Liver (tissue), 9 donors: ENCODE measurements around the gene RPL23. TPM values are rescaled to one million over a fixed set of nuclear protein-coding genes. Genes with fewer than 3 reads are reported as not detected.

Source experiments
- DNase-seq: peaks from one replicate; pipeline ENCODE4 v3.0.0-alpha.2; 2017; ENCODE audit warnings: low spot score
- H3K27ac ChIP-seq, 2 donors: one replicate each; pipeline ENCODE4 v1.7.0; 2013; ENCODE audit warnings: inconsistent platforms in 2 of 2, low read length in 2 of 2, control low read depth in 1 of 2, low read depth in 1 of 2, mild to moderate bottlenecking in 1 of 2
- H3K27me3 ChIP-seq, 4 donors: one replicate each; pipeline versions ENCODE4 v1.6.1 to v1.7.0; 2013; ENCODE audit warnings: low read length in 3 of 4, inconsistent platforms in 1 of 4, mild to moderate bottlenecking in 1 of 4, moderate library complexity in 1 of 4; ENCODE audit not compliant: control insufficient read depth in 4 of 4, insufficient read depth in 4 of 4
- H3K36me3 ChIP-seq, 4 donors: one replicate each; pipeline versions ENCODE4 v1.6.1 to v1.7.0; 2013; ENCODE audit warnings: low read length in 3 of 4, mild to moderate bottlenecking in 3 of 4, low read depth in 1 of 4, moderate library complexity in 1 of 4; ENCODE audit not compliant: control insufficient read depth in 4 of 4, insufficient read depth in 3 of 4
- H3K4me1 ChIP-seq, 4 donors: one replicate each; pipeline versions ENCODE4 v1.6.1 to v1.7.0; 2013; ENCODE audit warnings: low read length in 3 of 4, mild to moderate bottlenecking in 3 of 4, moderate library complexity in 1 of 4; ENCODE audit not compliant: control insufficient read depth in 4 of 4, insufficient read depth in 4 of 4
- H3K4me3 ChIP-seq, 3 donors: one replicate each; pipeline versions ENCODE4 v1.6.1 to v1.7.0; 2013; ENCODE audit warnings: low read length in 3 of 3, control low read depth in 1 of 3, low read depth in 1 of 3, mild to moderate bottlenecking in 1 of 3
- H3K9ac ChIP-seq, 2 donors: one replicate each; pipeline ENCODE4 v1.7.0; 2013; ENCODE audit warnings: low read length in 2 of 2, mild to moderate bottlenecking in 2 of 2, moderate library complexity in 2 of 2, control low read depth in 1 of 2, low read depth in 1 of 2
- H3K9me3 ChIP-seq, 4 donors: one replicate each; pipeline versions ENCODE4 v1.6.1 to v1.7.0; 2013; ENCODE audit warnings: low read length in 3 of 4; ENCODE audit not compliant: control insufficient read depth in 4 of 4
- CTCF ChIP-seq: fragments of 150-350 bp; IDR thresholded peaks from 2 replicates; pipeline ENCODE4 v1.5.1; 2017; ENCODE audit warnings: improper control_type of control experiment, low read depth, low read length; ENCODE audit not compliant: missing input control
- EGR1 ChIP-seq, 2 donors: IDR thresholded peaks; 2 replicates each; pipeline ENCODE4 v1.6.1; 2016 to 2018; ENCODE audit warnings: antibody characterized with exemption in 2 of 2, low read depth in 2 of 2
- FOXA1 ChIP-seq: IDR thresholded peaks from 2 replicates; pipeline ENCODE4 v1.6.1; 2016; ENCODE audit warnings: antibody characterized with exemption
- FOXA2 ChIP-seq: IDR thresholded peaks from 2 replicates; pipeline ENCODE4 v1.6.1; 2016; ENCODE audit warnings: antibody characterized with exemption
- GABPA ChIP-seq, 2 donors: IDR thresholded peaks in 1 of 2; conservative IDR thresholded peaks in 1 of 2; 2 replicates each; pipeline ENCODE4 v1.6.1; 2016; ENCODE audit warnings: antibody characterized with exemption in 2 of 2, mild to moderate bottlenecking in 1 of 2, moderate library complexity in 1 of 2
- HNF4A ChIP-seq, 2 donors: conservative IDR thresholded peaks; 2 replicates each; pipeline ENCODE4 v1.6.1; 2016; ENCODE audit warnings: antibody characterized with exemption in 2 of 2, mild to moderate bottlenecking in 2 of 2
- HNF4G ChIP-seq: IDR thresholded peaks from 2 replicates; pipeline ENCODE4 v1.6.1; 2016; ENCODE audit warnings: antibody characterized with exemption
- JUND ChIP-seq, 2 donors: IDR thresholded peaks; 2 replicates each; pipeline ENCODE4 v1.6.1; 2016; ENCODE audit warnings: antibody characterized with exemption in 2 of 2
- NR2F2 ChIP-seq: IDR thresholded peaks from 2 replicates; pipeline ENCODE4 v1.6.1; 2016; ENCODE audit warnings: antibody characterized with exemption
- RAD21 ChIP-seq, 2 donors: IDR thresholded peaks; 2 replicates each; pipeline ENCODE4 v1.6.1; 2016; ENCODE audit warnings: antibody characterized with exemption in 2 of 2, mild to moderate bottlenecking in 2 of 2
- RXRA ChIP-seq, 2 donors: IDR thresholded peaks; 2 replicates each; pipeline ENCODE4 v1.6.1; 2017 to 2018; ENCODE audit warnings: antibody characterized with exemption in 2 of 2, mild to moderate bottlenecking in 1 of 2
- SP1 ChIP-seq: IDR thresholded peaks from 2 replicates; pipeline ENCODE4 v1.6.1; 2018; ENCODE audit warnings: antibody characterized with exemption, mild to moderate bottlenecking
- TAF1 ChIP-seq: conservative IDR thresholded peaks from 2 replicates; pipeline ENCODE4 v1.6.1; 2016; ENCODE audit warnings: antibody characterized with exemption, mild to moderate bottlenecking
- YY1 ChIP-seq: IDR thresholded peaks from 2 replicates; pipeline ENCODE4 v1.6.1; 2016; ENCODE audit warnings: antibody characterized with exemption, mild to moderate bottlenecking
- ZBTB33 ChIP-seq: IDR thresholded peaks from 2 replicates; pipeline ENCODE4 v1.6.1; 2016; ENCODE audit warnings: antibody characterized with exemption
- WGBS: extraction: QIAGEN DNeasy Blood & Tissue Kit; methylation state at CpG from one replicate; pipeline ENCODE4 v1.1.7; 2013; 5-methylcytosine and 5-hydroxymethylcytosine counted together
- polyA plus RNA-seq, 2 donors: library from polyadenylated mRNA; stranded (reverse) in 1 of 2; unstranded in 1 of 2; fragments of 200-250 nt in 1 of 2; fragments of >200 nt in 1 of 2; fragmentation: Nextera tagmentation in 1 of 2; extraction: Ambion mirVana in 1 of 2; gene quantifications; one replicate each; pipeline versions ENCODE4 v1.2.1 to v1.2.3, GENCODE V29; 2013 to 2015
- total RNA-seq, 2 donors: library from RNA; depleted of rRNA; stranded (reverse); fragments of >200 nt; gene quantifications; one replicate each; pipeline ENCODE4 v1.2.3, GENCODE V29; 2014
- TF ChIP-seq, protein P1 (sequence below): IDR thresholded peaks from 2 replicates; pipeline ENCODE4 v1.6.1; 2016; ENCODE audit warnings: antibody characterized with exemption, mild to moderate bottlenecking
- TF ChIP-seq, protein P2 (sequence below): IDR thresholded peaks from 2 replicates; pipeline ENCODE4 v1.6.1; 2016; ENCODE audit warnings: antibody characterized with exemption
- TF ChIP-seq, protein P3 (sequence below): IDR thresholded peaks from 2 replicates; pipeline ENCODE4 v1.6.1; 2016; ENCODE audit warnings: antibody characterized with exemption
- donor health status: healthy.
- donor health status: healthy.
- donor health status: healthy.
- donor health status: healthy.
- donor health status: healthy.

The RPL23 gene
- total and polyA plus RNA-seq, 4 donors = 284 to 797 (median 646) TPM

DNA sequence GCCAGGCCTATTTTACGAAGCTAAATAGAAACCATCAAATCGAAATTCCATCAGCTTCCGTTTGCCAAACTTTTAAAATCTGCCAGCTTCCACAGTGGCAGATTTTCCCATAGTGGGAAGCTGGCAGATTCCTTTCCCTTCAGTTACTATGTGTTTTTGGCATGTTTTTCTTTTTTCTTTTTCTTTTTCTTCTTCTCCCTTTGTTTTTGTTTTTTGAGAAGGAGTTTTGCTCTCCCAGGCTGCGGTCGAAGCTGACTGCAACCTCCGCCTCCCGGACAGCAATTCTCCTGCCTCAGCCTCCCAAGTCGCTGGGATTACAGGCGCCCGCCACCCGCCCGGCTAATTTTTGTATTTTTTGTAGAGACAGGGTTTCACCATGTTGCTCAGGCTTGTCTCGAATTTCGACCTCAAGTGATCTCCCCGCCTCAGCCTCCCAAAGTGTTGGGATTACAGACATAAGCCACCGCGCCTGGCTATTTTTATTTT lies 27.7 kb downstream of the RPL23 start (continued):
- TF ChIP-seq, protein P1, sequence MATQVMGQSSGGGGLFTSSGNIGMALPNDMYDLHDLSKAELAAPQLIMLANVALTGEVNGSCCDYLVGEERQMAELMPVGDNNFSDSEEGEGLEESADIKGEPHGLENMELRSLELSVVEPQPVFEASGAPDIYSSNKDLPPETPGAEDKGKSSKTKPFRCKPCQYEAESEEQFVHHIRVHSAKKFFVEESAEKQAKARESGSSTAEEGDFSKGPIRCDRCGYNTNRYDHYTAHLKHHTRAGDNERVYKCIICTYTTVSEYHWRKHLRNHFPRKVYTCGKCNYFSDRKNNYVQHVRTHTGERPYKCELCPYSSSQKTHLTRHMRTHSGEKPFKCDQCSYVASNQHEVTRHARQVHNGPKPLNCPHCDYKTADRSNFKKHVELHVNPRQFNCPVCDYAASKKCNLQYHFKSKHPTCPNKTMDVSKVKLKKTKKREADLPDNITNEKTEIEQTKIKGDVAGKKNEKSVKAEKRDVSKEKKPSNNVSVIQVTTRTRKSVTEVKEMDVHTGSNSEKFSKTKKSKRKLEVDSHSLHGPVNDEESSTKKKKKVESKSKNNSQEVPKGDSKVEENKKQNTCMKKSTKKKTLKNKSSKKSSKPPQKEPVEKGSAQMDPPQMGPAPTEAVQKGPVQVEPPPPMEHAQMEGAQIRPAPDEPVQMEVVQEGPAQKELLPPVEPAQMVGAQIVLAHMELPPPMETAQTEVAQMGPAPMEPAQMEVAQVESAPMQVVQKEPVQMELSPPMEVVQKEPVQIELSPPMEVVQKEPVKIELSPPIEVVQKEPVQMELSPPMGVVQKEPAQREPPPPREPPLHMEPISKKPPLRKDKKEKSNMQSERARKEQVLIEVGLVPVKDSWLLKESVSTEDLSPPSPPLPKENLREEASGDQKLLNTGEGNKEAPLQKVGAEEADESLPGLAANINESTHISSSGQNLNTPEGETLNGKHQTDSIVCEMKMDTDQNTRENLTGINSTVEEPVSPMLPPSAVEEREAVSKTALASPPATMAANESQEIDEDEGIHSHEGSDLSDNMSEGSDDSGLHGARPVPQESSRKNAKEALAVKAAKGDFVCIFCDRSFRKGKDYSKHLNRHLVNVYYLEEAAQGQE = no peak
- TF ChIP-seq FOXA1 (no peak), RAD21 (IDR thresholded peaks at IDR 0.05) (no peak)
- TF ChIP-seq, protein P2, sequence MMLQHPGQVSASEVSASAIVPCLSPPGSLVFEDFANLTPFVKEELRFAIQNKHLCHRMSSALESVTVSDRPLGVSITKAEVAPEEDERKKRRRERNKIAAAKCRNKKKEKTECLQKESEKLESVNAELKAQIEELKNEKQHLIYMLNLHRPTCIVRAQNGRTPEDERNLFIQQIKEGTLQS = no peak

- Histone ChIP-seq H3K4me1 (peaks cover 3 to 24% (median 18%) of the 10 kb centered on the region in 4 donors), H3K9ac (peak within 1 kb of the TSS; percentile 42 to 96), H3K36me3 (peaks cover 1 to 12% (median 10%) of the 10 kb centered on the region in 4 donors), H3K9me3 (no peaks in the 10 kb centered on the region), H3K27me3 (no peaks in the 10 kb centered on the region), H3K27ac (peak within 1 kb of the TSS; percentile 90 to 97), H3K4me3 (peak within 1 kb of the TSS; percentile 71 to 98 (median 96))
- DNase-seq = peak; percentile 100
- TF ChIP-seq RXRA (IDR thresholded peaks at IDR 0.05) = peak; percentile 54 to 65
- TF ChIP-seq, protein P1 = peak; percentile 72
- TF ChIP-seq, protein P2 = peak; percentile 77
- peak; percentile 48 to 53 for TF ChIP-seq EGR1 (IDR thresholded peaks at IDR 0.05; ENCODE audit: low read depth in 2 of 2)
- TF ChIP-seq RAD21 (IDR thresholded peaks at IDR 0.05) = peak in 1 of 2 donors; percentile 20
- no peak for TF ChIP-seq FOXA2
- peak; percentile 70 to 95 for TF ChIP-seq GABPA (IDR thresholded peaks at IDR 0.05 in 1 of 2, conservative IDR thresholded peaks at IDR 0.05 in 1 of 2)
- TF ChIP-seq, protein P3, sequence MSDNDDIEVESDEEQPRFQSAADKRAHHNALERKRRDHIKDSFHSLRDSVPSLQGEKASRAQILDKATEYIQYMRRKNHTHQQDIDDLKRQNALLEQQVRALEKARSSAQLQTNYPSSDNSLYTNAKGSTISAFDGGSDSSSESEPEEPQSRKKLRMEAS = peak; percentile 43
- no peak for TF ChIP-seq TAF1
- peak; percentile 93 for TF ChIP-seq ZBTB33
- TF ChIP-seq NR2F2 = peak; percentile 86
- peak in 1 of 2 donors; percentile 35 for TF ChIP-seq HNF4A (conservative IDR thresholded peaks at IDR 0.05)
- peak; percentile 82 for TF ChIP-seq YY1
- TF ChIP-seq FOXA1 = no peak
- TF ChIP-seq HNF4G = no peak
- peak in 1 of 2 donors; percentile 44 for TF ChIP-seq JUND (IDR thresholded peaks at IDR 0.05)
- no peak for TF ChIP-seq CTCF
- TF ChIP-seq SP1 = peak; percentile 77
- WGBS = 1% methylated on average over 55 of the region's 55 CpGs
Measured at GRCh38 chr17:38824899-38825761, 28.4 kb downstream of the RPL23 start, which contains the start of gene CWC25. Gene CWC25, minus strand, starts transcription at chr17:38825321. Its CDS starts 138 bp downstream, at chr17:38825183.
